OCI-LY1 (cell line): Measurements from ENCODE around the gene CACNG5.

Experiments used
- H2AFZ ChIP-seq: fragments of 200-600 bp; sonication (generic), shearing (Covaris generic); 2 replicates; pipeline ENCODE4 v1.6.0; 2014; ENCODE audit warnings: antibody characterized with exemption, mild to moderate bottlenecking, low read length
- H3F3A ChIP-seq: fragments of 200-600 bp; sonication (generic), shearing (Covaris generic); 2 replicates; pipeline ENCODE4 v1.6.0; 2014; ENCODE audit warnings: mild to moderate bottlenecking, antibody characterized with exemption, low read length, moderate library complexity; ENCODE audit not compliant: insufficient read depth
- H3K27ac ChIP-seq: fragments of 200-600 bp; sonication (generic); 2 replicates; pipeline ENCODE4 v1.5.1; 2014; ENCODE audit warnings: low read length, mixed run types, mild to moderate bottlenecking, low read depth; ENCODE audit not compliant: poor library complexity, severe bottlenecking
- H3K27me3 ChIP-seq: fragments of 200-600 bp; sonication (generic); 2 replicates; pipeline ENCODE4 v1.6.0; 2014; ENCODE audit warnings: antibody characterized with exemption, mild to moderate bottlenecking, low read length, moderate library complexity; ENCODE audit not compliant: insufficient read depth
- H3K36me3 ChIP-seq: fragments of 200-600 bp; sonication (generic); 2 replicates; pipeline ENCODE4 v1.6.1; 2014; ENCODE audit warnings: mild to moderate bottlenecking, antibody characterized with exemption, low read length, moderate library complexity, mixed read lengths; ENCODE audit not compliant: insufficient read depth
- H3K4me1 ChIP-seq: fragments of 200-600 bp; sonication (generic); 2 replicates; pipeline ENCODE4 v1.5.1; 2014; ENCODE audit warnings: mild to moderate bottlenecking, low read length, moderate library complexity; ENCODE audit not compliant: insufficient read depth, severe bottlenecking
- H3K4me2 ChIP-seq: fragments of 200-600 bp; sonication (generic), shearing (Covaris generic); 2 replicates; pipeline ENCODE4 v1.6.1; 2014; ENCODE audit warnings: low read length
- H3K4me3 ChIP-seq: fragments of 200-600 bp; sonication (generic); 2 replicates; pipeline ENCODE4 v1.5.1; 2014; ENCODE audit warnings: low read length, low read depth, mild to moderate bottlenecking, mixed read lengths; ENCODE audit not compliant: poor library complexity, severe bottlenecking
- H3K79me2 ChIP-seq: fragments of 200-600 bp; shearing (Covaris generic); 2 replicates; pipeline ENCODE4 v1.6.1; 2016; ENCODE audit warnings: mixed run types, low read length, mixed read lengths; ENCODE audit not compliant: insufficient read depth
- H3K9ac ChIP-seq: fragments of 200-600 bp; sonication (generic), shearing (Covaris generic); 2 replicates; pipeline ENCODE4 v1.6.1; 2014; ENCODE audit warnings: mild to moderate bottlenecking, low read length, mixed read lengths
- H3K9me2 ChIP-seq: fragments of 200-600 bp; sonication (generic), shearing (Covaris generic); 2 replicates; pipeline ENCODE4 v1.6.1; 2014; ENCODE audit warnings: low read depth, mild to moderate bottlenecking, low read length, mixed read lengths
- H3K9me3 ChIP-seq: fragments of 200-600 bp; shearing (Covaris generic); 2 replicates; pipeline ENCODE4 v1.6.1; 2014; ENCODE audit warnings: low read length, mixed read lengths
- H4K20me1 ChIP-seq: fragments of 200-600 bp; sonication (generic), shearing (Covaris generic); 2 replicates; pipeline ENCODE4 v1.6.0; 2016; ENCODE audit warnings: mild to moderate bottlenecking, low read length; ENCODE audit not compliant: insufficient read depth
- CTCF ChIP-seq: fragments of 200-600 bp; sonication (generic), shearing (Covaris generic); IDR thresholded peaks from 2 replicates; pipeline ENCODE4 v1.5.1; 2017; ENCODE audit warnings: mild to moderate bottlenecking, antibody characterized with exemption, low read length, moderate library complexity, mixed read lengths
- EZH2 ChIP-seq: fragments of 200-600 bp; sonication (generic), shearing (Covaris generic); IDR thresholded peaks from 2 replicates; pipeline ENCODE4 v1.8.0; 2017; ENCODE audit warnings: borderline replicate concordance, mixed run types, mild to moderate bottlenecking, antibody characterized with exemption, low read length, moderate library complexity, mixed read lengths

CACNG5 gene

DNA sequence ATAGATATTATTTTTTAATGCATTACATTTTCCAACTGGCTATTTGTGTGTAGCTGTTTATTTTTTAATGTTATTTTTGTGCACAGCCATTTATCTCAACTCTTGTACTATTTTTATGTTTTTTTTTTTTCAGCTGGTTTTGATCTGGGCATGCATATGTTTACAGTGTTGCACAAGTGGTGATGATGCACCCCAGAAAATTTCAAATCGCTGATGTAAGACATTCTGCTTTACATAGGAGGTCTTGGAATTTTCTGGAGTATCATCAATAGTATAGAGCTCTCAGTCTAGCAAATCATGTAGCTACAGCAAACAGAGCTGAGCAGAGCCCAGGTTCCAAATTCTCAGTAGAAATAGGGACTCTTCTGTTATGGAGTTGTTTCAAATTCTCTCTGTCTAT, 30.2 kb downstream of the CACNG5 start:
- TF ChIP-seq EZH2 (no peak), CTCF (no peak)
- no peak overlapping the region for H3K4me2 ChIP-seq
- no peaks in the 10 kb centered on the region for H3K36me3 ChIP-seq
- H3K4me3 ChIP-seq: no peak overlapping the region
- H3K79me2 ChIP-seq: no peaks in the 10 kb centered on the region
- no peaks in the 10 kb centered on the region for H3F3A ChIP-seq
- peaks cover 5% of the 10 kb centered on the region; the same call in 1 of the 2 replicates for H3K9me3 ChIP-seq
- no peak overlapping the region for H2AFZ ChIP-seq
- H3K9ac ChIP-seq: no peak overlapping the region
- H3K9me2 ChIP-seq: no peaks in the 10 kb centered on the region
- H3K4me1 ChIP-seq: no peaks in the 10 kb centered on the region
- H4K20me1 ChIP-seq: no peaks in the 10 kb centered on the region
- no peak overlapping the region for H3K27ac ChIP-seq
- H3K27me3 ChIP-seq: no peaks in the 10 kb centered on the region; the same call in 1 of the 2 replicates

DNA sequence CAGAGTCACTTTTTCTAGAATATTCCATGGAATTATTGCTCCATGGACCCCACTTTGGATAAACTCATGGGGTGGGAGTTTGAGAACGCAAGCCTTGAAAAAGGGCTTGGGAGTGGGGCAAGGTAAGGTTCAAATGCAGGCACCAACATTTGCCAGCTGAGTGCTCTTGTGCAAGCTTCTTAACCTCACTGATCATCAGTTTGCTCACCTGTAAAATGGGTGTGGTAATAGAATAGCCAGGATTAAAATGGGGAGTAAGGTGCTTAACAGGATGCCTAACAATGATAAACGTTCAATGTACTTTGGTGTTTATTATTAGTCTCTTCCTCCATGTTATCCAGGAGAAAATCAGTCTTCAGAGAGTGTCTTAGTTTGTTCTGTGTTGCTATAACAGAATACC, 39.0 kb downstream of the CACNG5 start:
- no peak for TF ChIP-seq CTCF
- no peak for TF ChIP-seq EZH2
- H3K4me3 ChIP-seq: no peak overlapping the region
- no peak overlapping the region for H3K4me2 ChIP-seq
- H3K4me1 ChIP-seq: no peaks in the 10 kb centered on the region
- H2AFZ ChIP-seq: no peak overlapping the region
- H3K27ac ChIP-seq: no peak overlapping the region
- H3K27me3 ChIP-seq: no peaks in the 10 kb centered on the region; the same call in 1 of the 2 replicates
- no peaks in the 10 kb centered on the region for H3K9me2 ChIP-seq
- no peaks in the 10 kb centered on the region for H3K9me3 ChIP-seq
- no peaks in the 10 kb centered on the region for H3K36me3 ChIP-seq
- H3K9ac ChIP-seq: no peak overlapping the region
- no peaks in the 10 kb centered on the region for H4K20me1 ChIP-seq
- H3F3A ChIP-seq: no peaks in the 10 kb centered on the region
- H3K79me2 ChIP-seq: no peaks in the 10 kb centered on the region

DNA sequence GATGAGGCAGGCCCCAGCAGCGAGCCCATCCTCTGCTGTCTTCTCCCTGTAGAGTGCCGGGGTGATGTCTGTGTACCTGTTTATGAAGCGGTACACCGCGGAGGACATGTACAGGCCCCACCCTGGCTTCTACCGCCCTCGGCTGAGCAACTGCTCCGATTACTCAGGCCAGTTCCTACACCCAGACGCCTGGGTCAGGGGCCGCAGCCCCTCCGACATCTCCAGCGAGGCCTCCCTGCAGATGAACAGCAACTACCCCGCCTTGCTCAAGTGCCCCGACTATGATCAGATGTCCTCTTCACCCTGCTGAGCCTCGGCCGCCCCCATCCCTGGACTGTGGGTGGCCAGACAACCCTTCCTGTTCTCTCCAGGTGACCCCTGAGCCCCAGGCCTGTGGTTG, 50.0 kb downstream of the CACNG5 start:
- no peaks in the 10 kb centered on the region for H3F3A ChIP-seq
- H2AFZ ChIP-seq: no peak overlapping the region
- no peak overlapping the region for H3K4me2 ChIP-seq
- H3K36me3 ChIP-seq: no peaks in the 10 kb centered on the region
- H3K9me2 ChIP-seq: no peaks in the 10 kb centered on the region
- TF ChIP-seq EZH2: no peak
- no peak for TF ChIP-seq CTCF
- no peak overlapping the region for H3K9ac ChIP-seq
- H3K27me3 ChIP-seq: peaks cover 11% of the 10 kb centered on the region; the same call in 1 of the 2 replicates
- H3K9me3 ChIP-seq: no peaks in the 10 kb centered on the region
- no peak overlapping the region for H3K27ac ChIP-seq
- no peak overlapping the region for H3K4me3 ChIP-seq
- H4K20me1 ChIP-seq: no peaks in the 10 kb centered on the region
- no peaks in the 10 kb centered on the region for H3K4me1 ChIP-seq
- no peaks in the 10 kb centered on the region for H3K79me2 ChIP-seq
